HG02943 (cell line): Measurements from ENCODE around the gene ADCY10.
"Not testable (repeated sequence)": the region's sequence is repeated elsewhere in the genome, so short reads cannot be mapped to it uniquely, and the experiment has no call there.

ENCODE experiments used
- ATAC-seq: cut with Tn5 transposase; IDR thresholded peaks from one replicate; pipeline ENCODE4 v1.9.1; 2021; ENCODE audit warnings: mild to moderate bottlenecking, low read depth, moderate library complexity; ENCODE audit not compliant: unreplicated experiment

Gene ADCY10

GRCh38 chr1:167913895-167914496, at the start of gene ADCY10:
TSS of gene ADCY10 (minus strand) at chr1:167914134. CDS start at chr1:167905140, 8,994 bp downstream.
- no peak for ATAC-seq

GRCh38 chr1:167957710-167958109, 43.8 kb upstream of the ADCY10 start:
- no peak for ATAC-seq

GRCh38 chr1:167955915-167956314, 42.0 kb upstream of the ADCY10 start:
- ATAC-seq, result no peak

DNA sequence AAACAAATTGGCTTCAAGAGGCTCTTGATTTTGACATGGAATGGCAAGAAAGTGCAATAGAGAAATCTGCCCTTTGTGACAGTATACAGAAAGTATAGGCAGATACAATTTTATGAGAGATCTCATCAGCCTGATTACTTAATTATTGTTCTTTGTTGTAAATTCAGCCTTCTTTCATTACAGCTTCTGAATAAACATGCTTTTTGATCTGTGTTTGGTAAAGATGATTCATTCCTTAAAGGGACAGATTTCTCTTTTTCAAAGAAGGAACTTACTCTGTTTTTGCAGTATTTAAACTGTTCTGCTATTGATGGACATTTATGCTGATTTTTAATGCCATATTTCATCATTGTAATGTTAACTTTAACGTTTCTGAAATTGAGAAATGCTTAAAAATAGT, 36.6 kb upstream of the ADCY10 start:
- no peak for ATAC-seq

DNA sequence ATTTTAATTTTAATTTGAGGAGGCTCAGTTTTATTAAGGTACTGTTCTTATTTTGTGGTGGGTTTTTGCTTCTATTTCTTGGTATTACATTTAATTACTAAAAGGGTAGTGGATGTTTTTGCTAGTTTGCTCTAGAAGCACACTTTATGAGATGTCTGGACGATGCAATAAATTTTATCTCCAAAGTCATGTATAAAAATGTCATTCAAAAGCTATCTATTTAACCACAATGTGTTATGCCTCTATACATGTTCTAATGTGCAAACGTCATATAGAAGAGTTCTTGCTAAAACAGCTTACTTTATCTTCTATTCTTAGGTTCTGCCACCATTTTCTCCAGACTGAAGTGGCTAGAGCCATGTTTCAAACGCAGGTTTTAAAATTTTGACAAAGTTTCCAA, 35.9 kb upstream of the ADCY10 start:
- ATAC-seq, result no peak

DNA sequence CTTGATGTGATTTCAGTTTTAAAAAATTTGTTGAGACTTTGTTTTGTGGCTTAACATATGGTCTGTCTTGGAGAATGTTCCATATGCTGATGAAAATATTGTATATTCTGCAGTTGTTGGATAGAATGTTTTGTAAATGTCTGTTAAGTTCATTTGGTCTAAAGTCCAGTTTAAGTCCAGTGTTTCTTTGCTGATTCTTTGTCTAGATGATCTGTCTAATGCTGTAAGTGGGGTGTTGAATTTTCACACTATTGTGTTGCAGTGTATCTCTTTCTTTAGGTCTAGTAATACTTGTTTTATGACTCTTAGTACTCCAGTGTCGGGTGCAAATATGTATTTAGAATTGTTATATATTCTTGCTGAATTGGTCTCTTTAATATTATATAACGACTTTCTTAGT, 33.8 kb upstream of the ADCY10 start:
- ATAC-seq, result no peak

DNA sequence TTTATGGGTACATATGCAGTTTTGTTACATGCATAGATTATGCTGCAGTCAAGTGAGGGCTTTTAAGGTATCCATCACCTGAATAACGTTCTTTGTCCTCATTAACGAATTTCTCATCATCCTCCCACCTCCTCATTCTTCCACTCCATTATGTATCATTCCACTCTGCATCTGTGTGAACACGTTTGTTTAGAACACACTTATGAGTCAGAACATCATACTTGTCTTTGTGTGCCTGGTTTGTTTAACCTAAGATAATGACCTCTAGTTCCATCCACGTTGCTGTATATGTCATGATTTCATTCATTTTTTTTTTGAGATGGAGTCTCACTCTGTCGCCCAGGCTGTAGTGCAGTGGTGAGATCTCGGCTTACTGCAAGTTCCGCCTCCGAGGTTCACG, 29.6 kb upstream of the ADCY10 start:
- no peak for ATAC-seq

GRCh38 chr1:167940264-167940663, 26.3 kb upstream of the ADCY10 start:
- ATAC-seq, result no peak

- no peak for ATAC-seq
These were observed 24.2 kb upstream of the ADCY10 start for GRCh38 chr1:167938080-167938636.

- ATAC-seq, result no peak
These were observed 23.7 kb upstream of the ADCY10 start for GRCh38 chr1:167937709-167938010.

- ATAC-seq, result peak; percentile 7
These were observed 23.2 kb upstream of the ADCY10 start, which contains the start of gene MPC2 for GRCh38 chr1:167936930-167937708. TSS of gene MPC2 (minus strand) at chr1:167937072. CDS start at chr1:167935841, 1,231 bp downstream.

DNA sequence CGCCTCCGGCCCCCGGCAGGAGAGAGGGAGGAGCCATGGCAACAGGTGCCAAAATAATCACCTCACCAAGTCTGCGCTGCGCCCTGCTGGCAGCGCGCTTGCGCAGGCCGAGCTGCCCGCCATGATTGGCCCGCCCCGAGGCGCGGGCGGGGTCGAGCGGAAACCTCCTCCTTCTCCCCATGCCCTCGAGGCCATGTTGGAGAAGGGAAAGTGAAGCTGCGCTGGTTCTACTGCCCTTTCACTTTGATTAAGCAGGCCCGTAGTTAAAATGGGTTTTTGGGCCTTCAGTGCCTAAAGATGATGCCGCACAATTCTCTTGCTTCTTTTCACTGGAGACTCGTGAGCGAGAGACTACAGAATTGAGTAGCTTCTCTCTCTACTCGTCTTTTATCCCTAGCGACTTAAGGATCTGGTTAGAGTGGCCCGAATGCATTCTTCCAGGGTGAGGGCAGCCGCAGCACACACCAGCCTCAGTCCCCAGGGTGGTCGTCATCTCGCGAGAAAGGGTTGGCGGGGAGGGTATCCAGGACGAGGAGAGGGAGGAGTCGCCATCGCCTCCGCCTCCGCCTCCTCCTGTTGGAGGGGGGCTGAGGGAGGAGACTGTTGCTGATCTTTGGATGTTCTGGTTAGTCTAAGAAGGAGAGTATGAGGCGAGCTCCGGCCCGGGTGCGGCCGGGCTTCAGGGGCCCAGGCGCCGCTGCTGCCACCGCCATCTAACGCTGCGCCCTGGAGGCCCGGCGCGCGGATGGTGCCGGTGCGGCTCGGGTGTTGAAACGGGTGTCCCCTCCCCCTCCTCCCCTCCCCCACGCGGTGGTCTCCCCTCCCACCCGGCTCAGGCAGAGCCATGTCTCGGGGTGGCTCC, 22.4 kb upstream of the ADCY10 start, which contains the start of gene DCAF6:
DCAF6 (plus strand) TSS at position 616 of the 862 bp plus-strand sequence; CDS start at position 845, 229 bp downstream.
- peak; percentile 73 for ATAC-seq

DNA sequence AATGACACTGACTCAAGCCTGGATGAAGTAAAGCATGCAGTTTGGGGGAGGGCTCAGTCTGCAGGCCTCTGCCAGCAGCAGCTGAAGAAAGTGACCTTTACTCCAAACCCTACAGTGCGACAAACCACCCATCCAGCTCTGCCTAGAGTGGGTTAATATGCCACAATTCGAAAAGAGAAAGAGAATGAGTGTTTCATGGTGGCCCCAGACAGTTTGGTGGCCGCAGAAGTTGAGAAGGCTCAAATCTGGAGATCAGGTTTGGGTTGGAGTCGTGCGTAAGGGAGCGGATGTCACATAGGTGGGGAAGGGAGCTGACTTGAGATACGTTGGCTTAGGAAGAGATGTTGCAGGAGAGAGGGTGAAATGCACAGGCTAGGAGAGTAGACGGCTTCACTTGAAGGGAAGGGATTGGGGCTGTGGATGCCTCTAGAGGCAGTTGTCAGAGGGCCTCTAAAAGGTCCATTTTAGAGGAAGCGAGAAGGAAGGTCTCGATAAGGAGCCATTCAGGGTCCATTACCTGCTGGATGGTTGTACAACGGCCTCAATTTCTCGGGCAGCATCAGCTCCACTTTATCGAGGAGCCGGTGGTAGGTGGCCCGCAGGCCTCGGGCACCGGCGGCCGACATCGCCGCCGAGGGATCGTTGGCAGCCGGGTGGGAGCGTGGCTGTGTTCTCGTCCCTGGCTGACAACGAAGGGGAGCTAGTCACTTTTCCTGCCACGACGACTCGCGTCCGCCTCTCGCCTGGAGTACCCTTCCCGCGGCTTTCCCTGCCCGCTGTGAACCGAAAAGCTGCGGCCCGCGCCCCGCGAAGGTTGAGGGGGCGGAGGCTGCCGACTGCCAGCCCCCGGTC, 21.5 kb upstream of the ADCY10 start:
- ATAC-seq, result peak; percentile 6

DNA sequence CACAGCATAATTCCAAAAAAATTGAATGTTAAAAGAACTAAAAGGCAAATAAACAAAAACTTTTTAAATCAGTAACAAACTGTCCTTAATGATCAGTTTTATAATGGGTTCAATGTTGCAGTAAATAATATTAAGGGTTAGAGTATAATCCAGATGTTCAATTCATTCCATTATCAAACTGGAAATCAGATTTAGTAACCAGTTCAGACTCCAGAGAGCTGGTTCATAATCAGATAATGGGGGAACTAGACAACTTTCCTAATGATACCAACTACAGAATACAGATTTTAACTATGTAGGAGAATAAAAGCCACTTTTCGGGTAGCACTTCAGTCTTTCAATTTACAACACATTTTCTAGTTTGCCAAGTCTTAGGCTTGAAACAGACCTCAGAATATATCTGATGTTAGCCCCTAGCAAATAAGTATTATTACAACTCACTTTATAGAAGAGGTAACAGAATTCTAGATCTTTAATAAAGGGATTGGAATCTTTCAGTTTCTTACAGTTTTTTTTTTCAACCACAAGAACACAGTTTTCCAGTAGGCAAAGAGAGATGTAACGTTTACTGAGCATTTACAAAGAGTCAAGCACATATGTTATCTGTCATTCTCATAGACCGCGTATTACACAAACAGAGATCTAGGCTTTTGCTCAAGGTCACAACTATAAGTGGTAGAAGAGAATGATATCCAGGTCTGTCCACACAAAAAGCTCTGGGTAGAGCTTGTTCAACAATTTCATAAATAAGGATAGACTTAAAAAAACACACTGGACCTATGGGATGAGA, 20.7 kb upstream of the ADCY10 start:
- no peak for ATAC-seq

GRCh38 chr1:167933788-167934187, 19.9 kb upstream of the ADCY10 start:
- no peak for ATAC-seq

GRCh38 chr1:167929725-167930124, 15.8 kb upstream of the ADCY10 start:
- no peak for ATAC-seq

- ATAC-seq, result not testable (repeated sequence)
These were observed 15.0 kb upstream of the ADCY10 start for GRCh38 chr1:167928919-167929318.

- ATAC-seq, result no peak
These were observed 14.5 kb upstream of the ADCY10 start for GRCh38 chr1:167928457-167928852.
